Bone marrow (tissue), 2 donors: Measurements from ENCODE around the gene PTMS.

ENCODE experiments used
- DNase-seq, 2 donors: peaks; one replicate each; lab custom pipeline; 2025; lab: John Stamatoyannopoulos, UW

The PTMS gene

GRCh38 chr12:6752167-6752920 lies 13.8 kb upstream of the PTMS start:
- DNase-seq: no peak

DNA sequence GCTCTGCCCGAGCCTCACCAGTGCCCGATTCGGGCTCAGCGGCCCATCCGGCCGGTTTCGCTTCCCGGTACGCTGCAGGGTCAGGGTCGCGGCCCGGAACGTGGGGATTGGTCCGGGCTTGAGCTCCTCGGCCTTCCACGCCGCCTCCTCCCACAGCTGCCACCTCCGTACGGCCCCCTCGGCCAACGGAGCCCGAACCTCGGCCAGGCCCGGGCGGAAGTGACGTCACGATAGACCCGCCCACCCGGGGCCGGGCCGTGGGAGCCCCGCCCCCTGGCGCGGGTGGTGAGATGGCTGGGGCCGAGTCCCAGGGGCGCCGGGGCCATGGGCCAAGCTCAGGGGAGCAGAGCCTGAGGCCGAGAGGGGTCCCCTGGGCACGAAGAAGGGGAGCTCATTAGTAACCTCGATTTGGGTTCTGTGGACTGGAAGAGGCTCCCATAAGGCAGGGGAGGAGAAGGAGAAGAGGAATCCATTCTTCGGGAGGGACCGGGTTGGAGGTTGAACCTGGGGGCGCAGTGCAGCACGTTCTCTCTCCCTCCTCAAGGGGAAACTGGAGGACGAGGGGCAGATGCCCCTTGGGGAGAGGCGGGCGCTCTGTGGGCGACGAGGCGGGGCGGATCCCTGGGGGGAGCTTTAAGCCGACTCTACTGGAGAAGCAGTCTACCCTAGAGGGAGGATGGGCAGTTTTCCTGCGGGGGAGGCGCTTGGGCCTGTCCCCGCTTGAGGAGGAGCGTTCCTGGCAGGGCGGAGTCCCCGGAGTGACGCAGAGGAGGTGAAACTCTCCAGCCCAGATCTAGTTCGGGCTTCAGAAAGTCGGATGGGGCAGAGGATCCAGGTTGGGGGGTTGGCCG lies 13.0 kb upstream of the PTMS start, which contains the start of gene MLF2:
Gene MLF2, minus strand, starts transcription at position 221 of the 851 bp plus-strand sequence. CDS start 807 bp downstream, outside the sequence.
- peak; percentile 91 to 98 for DNase-seq

- no peak for DNase-seq
These were observed 12.3 kb upstream of the PTMS start for GRCh38 chr12:6753772-6754356.

- DNase-seq: peak in 1 of 2 donors; percentile 1
These were observed 11.8 kb upstream of the PTMS start for GRCh38 chr12:6754411-6754810.

- DNase-seq: no peak
These were observed 9.0 kb upstream of the PTMS start for GRCh38 chr12:6757028-6757690.

GRCh38 chr12:6758506-6759095 lies 7.6 kb upstream of the PTMS start:
- no peak for DNase-seq

- DNase-seq: no peak
These were observed 6.4 kb upstream of the PTMS start for GRCh38 chr12:6759741-6760140.

DNA sequence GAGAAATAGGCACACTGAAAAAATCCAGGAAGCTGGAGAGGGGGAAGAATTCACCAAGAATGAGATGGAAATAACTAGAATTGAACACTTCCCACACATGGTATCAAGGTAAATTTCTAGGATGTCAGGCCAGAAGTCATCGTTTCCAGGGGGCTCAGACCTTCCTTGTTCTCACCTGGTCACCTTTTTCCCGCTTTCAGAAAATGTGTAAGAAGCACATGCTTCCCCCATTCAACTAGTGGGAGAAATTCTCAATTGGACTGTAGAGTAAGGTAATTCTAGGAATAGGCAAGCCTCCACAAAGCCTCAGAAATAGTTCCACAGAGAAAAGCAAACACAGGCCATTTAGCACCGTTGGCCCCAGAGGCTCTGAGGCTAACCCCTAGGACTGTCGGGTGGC lies 2.8 kb upstream of the PTMS start:
- DNase-seq: no peak

- DNase-seq: peak in 1 of 2 donors; percentile 78
These were observed 1.9 kb upstream of the PTMS start for GRCh38 chr12:6764011-6764828.

DNA sequence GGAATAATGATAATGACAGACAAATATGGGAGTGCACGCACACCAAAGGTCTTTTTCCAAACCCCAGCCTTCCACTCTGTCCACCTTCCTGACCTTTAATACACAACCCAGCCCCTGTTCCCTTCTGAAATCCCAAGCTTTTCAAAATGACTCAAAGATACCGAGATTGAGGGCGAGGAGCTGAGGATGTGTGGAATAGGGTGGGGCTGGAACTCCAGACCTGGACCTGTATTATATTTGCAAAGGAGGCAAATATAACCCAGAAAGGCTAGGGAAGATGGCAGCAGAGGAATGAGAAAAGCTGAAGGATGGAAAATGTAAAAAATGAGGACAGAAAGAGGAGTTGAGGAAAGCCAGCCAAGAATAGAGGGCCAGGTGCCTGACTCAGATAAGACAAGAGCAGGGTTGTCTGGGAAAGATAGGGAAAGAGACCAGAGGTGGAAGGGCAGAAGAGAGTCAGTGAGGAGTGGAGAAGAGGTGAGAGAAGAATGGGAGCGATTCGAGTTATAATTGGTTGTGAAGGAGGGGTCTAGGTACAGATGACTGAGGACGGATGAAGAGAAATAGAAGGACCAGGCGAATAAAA lies 1.0 kb upstream of the PTMS start:
- DNase-seq: no peak

- peak; percentile 15 to 46 for DNase-seq
These were observed 637 bp downstream of the PTMS start for GRCh38 chr12:6766651-6767349.

DNA sequence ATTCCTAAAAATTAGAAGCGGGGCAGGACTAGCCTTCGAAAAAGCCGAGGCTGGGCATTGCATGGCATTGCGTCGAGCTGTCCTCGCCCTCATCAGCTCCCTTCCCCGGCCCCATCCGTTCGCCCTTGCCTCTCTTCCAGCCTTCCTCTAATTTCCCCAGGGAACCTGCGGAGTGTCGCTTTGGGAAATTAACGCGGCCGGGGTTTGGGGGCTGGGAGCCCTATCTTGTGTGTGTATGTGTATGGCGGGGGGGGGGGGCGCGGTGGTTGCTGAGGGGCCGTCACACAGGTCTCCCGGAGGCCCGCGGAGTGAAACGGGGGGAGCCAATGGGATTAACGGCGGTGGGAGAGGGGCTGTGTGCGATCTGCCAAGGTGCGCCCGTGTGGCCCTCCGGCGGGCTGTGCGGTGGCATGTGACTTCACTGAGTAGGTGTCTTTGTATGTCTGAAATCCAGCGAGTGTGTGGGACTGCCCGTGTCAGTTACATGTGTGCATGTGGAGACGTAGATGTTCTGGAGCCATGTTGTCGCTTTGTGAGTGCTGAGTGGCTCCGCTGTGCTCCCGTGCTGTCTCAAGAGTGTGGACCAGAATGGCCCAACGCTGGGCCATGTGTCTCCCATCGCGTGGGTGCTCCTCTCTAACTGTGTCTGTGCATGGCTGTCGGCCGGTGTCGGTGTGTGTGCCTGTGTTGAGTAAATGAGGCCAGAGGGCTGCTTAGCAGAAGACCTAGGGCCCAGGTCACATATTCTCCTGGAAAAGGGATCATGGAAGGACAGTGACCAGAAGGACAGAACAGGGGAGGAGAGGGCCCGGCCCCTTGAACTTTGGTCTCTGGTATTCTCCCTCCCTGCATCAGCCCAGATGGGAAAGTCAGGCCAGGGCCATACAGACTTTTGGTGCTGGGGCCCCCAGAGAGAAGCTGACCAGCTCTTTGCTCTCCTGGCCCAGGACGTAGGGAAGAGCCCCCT lies 1.5 kb downstream of the PTMS start:
- DNase-seq: no peak

GRCh38 chr12:6768437-6768914 lies 2.3 kb downstream of the PTMS start:
- DNase-seq: no peak

GRCh38 chr12:6768990-6769389 lies 2.8 kb downstream of the PTMS start:
- no peak for DNase-seq

DNA sequence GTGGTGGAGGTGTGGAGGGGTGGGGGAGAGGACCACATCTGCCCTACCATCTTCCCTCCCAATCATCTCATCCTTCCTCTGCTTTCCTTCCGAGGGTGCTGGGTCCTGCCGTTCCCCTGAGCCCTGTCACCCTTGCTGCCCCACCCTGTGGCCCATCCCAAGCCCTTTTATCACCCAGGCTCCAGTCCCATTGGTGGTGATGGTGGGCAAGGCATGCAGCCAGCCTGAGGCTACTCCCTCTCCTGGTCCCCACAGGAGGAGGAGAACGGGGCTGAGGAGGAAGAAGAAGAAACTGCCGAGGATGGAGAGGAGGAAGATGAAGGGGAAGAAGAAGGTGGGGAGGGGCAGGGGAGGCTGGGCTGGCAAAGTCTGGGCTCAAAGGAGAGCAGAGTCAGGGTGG lies 3.5 kb downstream of the PTMS start:
- DNase-seq: no peak

- no peak for DNase-seq
These were observed 3.9 kb downstream of the PTMS start for GRCh38 chr12:6770094-6770493.

DNA sequence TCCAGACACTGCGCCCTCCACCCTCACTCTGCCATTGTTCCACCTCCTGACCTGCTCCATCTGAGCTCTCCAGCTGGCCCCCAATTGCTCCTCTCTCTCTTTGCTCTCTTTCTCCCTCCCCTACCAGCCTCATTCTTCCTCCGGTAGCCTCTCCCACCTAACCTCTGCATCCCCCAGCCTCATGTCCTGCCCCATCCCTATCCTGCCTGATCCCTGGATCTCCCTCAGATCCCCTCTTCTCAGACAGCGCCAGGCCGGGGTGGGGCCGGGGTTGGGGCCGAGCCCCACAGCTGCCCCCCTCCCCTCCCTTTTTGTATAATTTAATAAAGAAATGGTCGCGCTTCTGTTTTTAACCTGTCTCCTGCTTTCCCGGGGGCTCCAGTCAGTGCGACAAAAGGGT lies 4.4 kb downstream of the PTMS start:
- DNase-seq: no peak

DNA sequence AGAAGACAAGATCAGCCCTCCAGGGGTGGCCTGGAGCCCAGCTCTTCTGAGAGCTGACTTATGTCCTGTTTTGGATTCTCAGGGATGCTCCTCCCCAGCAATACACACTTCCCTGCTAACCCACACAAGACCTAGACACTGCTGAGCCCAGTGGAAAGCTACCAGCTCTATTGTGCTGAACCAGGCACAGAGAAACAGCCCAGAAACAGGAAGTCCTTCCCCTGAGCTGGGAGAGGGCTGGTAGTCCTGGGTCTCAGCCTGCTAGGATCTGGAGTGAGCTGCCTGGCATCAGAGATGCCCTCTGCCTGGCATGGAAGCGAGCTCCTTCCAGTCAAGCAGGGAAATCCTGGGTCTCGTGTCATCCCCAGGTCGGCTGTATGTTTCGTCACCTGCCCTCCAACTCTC lies 4.9 kb downstream of the PTMS start:
- DNase-seq: peak in 1 of 2 donors; percentile 50
